ENCODE measurements around the gene ADGRG3.

- no peak for TF ChIP-seq CTCF (IDR thresholded peaks at IDR 0.05; ENCODE audit: low read depth, low read length, poor library complexity, severe bottlenecking)
- no peak for TF ChIP-seq EZH2phosphoT487 (IDR thresholded peaks at IDR 0.05; ENCODE audit: borderline replicate concordance, low read length)
Measured at GRCh38 chr16:57703416-57704010, 35.4 kb downstream of the ADGRG3 start.

All from DOHH2 (cell line).